GM23338 (cell line): ENCODE data around the gene TMED7. TPM values are rescaled to one million over a fixed set of nuclear protein-coding genes. Genes with fewer than 3 reads are reported as not detected.

ENCODE experiments used
- ATAC-seq: fragments of 200-7000 bp; cut with Tn5 transposase; 3 replicates; pipeline ENCODE4 v1.9.1; 2020
- DNase-seq: peaks from one replicate; pipeline ENCODE4 v3.0.0-alpha.2; 2015; ENCODE audit warnings: low spot score
- H2AFZ ChIP-seq: fragments of 200-600 bp; sonication (generic); 2 replicates; pipeline ENCODE4 v1.8.0; 2016; ENCODE audit warnings: antibody characterized with exemption, mild to moderate bottlenecking, moderate library complexity
- H3F3A ChIP-seq: fragments of 200-600 bp; sonication (generic); replicated peaks from 2 replicates; pipeline ENCODE4 v1.8.0; 2017; ENCODE audit warnings: antibody characterized with exemption, mixed run types, low read depth
- H3K27ac ChIP-seq: fragments of 200-600 bp; sonication (generic); 2 replicates; pipeline ENCODE4 v1.6.1; 2016; ENCODE audit warnings: low read depth
- H3K27me3 ChIP-seq: fragments of 200-600 bp; sonication (generic); 2 replicates; pipeline ENCODE4 v1.8.0; 2016; ENCODE audit warnings: mild to moderate bottlenecking, mixed run types, moderate library complexity; ENCODE audit not compliant: insufficient read depth
- H3K36me3 ChIP-seq: fragments of 200-600 bp; sonication (generic); 2 replicates; pipeline ENCODE4 v1.8.0; 2016; ENCODE audit warnings: mild to moderate bottlenecking; ENCODE audit not compliant: insufficient read depth
- H3K4me1 ChIP-seq: fragments of 200-600 bp; sonication (generic); 2 replicates; pipeline ENCODE4 v1.8.0; 2016; ENCODE audit warnings: mild to moderate bottlenecking, moderate library complexity; ENCODE audit not compliant: insufficient read depth
- H3K4me2 ChIP-seq: fragments of 200-600 bp; sonication (generic); 2 replicates; pipeline ENCODE4 v1.7.1; 2017; ENCODE audit warnings: mixed run types
- H3K4me3 ChIP-seq: fragments of 200-600 bp; sonication (generic); 2 replicates; pipeline ENCODE4 v1.6.1; 2016; ENCODE audit warnings: mixed run types
- H3K79me2 ChIP-seq: fragments of 200-600 bp; sonication (generic); replicated peaks from 2 replicates; pipeline ENCODE4 v1.8.0; 2017; ENCODE audit warnings: mild to moderate bottlenecking; ENCODE audit not compliant: insufficient read depth
- H3K9me2 ChIP-seq: fragments of 200-600 bp; sonication (generic); 2 replicates; pipeline ENCODE4 v1.8.0; 2017; ENCODE audit not compliant: insufficient read depth
- H4K20me1 ChIP-seq: fragments of 200-600 bp; sonication (generic); replicated peaks from 2 replicates; pipeline ENCODE4 v1.8.0; 2017; ENCODE audit warnings: mild to moderate bottlenecking; ENCODE audit not compliant: insufficient read depth
- H3K27ac Mint-ChIP-seq: 2 replicates; pipeline ENCODE4 v1.8.0; 2020; ENCODE audit warnings: inconsistent platforms, mild to moderate bottlenecking, moderate library complexity, mixed read lengths
- H3K27me3 Mint-ChIP-seq: 3 replicates; pipeline ENCODE4 v1.8.0; 2022; ENCODE audit warnings: low read depth, mild to moderate bottlenecking, moderate library complexity, mixed read lengths, inconsistent platforms; ENCODE audit not compliant: insufficient read depth, poor library complexity
- H3K36me3 Mint-ChIP-seq: 3 replicates; pipeline ENCODE4 v1.8.0; 2021; ENCODE audit warnings: low read depth, mild to moderate bottlenecking, inconsistent platforms, moderate library complexity, mixed read lengths
- H3K4me1 Mint-ChIP-seq: 3 replicates; pipeline ENCODE4 v1.8.0; 2020; ENCODE audit warnings: mild to moderate bottlenecking, inconsistent platforms, mixed read lengths
- H3K4me3 Mint-ChIP-seq: 3 replicates; pipeline ENCODE4 v1.8.0; 2021; ENCODE audit warnings: moderate library complexity, mild to moderate bottlenecking, inconsistent platforms, mixed read lengths
- H3K9me3 Mint-ChIP-seq: 3 replicates; pipeline ENCODE4 v1.8.0; 2020; ENCODE audit warnings: moderate library complexity, mild to moderate bottlenecking, inconsistent platforms, mixed read lengths
- CREB1 ChIP-seq: fragments of 250-450 bp; sonication (Bioruptor Pico); IDR thresholded peaks from 2 replicates; pipeline ENCODE4 v1.5.0; 2020; ENCODE audit warnings: low read depth, mild to moderate bottlenecking, moderate library complexity
- EZH2 ChIP-seq: fragments of 200-600 bp; sonication (generic); IDR thresholded peaks from one replicate; pipeline ENCODE4 v1.8.0; 2017; ENCODE audit warnings: antibody characterized with exemption, mild to moderate bottlenecking, low read depth; ENCODE audit not compliant: unreplicated experiment
- EZH2phosphoT487 ChIP-seq: fragments of 200-600 bp; sonication (generic); IDR thresholded peaks from one replicate; pipeline ENCODE4 v1.8.1; 2018; ENCODE audit warnings: antibody characterized with exemption; ENCODE audit not compliant: unreplicated experiment
- JUNB ChIP-seq: IDR thresholded peaks from one replicate; pipeline ENCODE4 v1.6.1; 2016; ENCODE audit warnings: antibody characterized with exemption; ENCODE audit not compliant: unreplicated experiment
- POLR2AphosphoS5 ChIP-seq: IDR thresholded peaks from 2 replicates; pipeline ENCODE4 v1.6.1; 2016; ENCODE audit warnings: antibody characterized with exemption, low read depth
- STAT1 ChIP-seq: IDR thresholded peaks from one replicate; pipeline ENCODE4 v1.6.1; 2016; ENCODE audit warnings: antibody characterized with exemption; ENCODE audit not compliant: unreplicated experiment
- ZNF114 ChIP-seq: fragments of 250-450 bp; sonication (Bioruptor Pico); IDR thresholded peaks from 2 replicates; pipeline ENCODE4 v1.5.0; 2020; ENCODE audit warnings: mild to moderate bottlenecking, moderate library complexity
- ZNF331 ChIP-seq: fragments of 250-450 bp; sonication (Bioruptor Pico); IDR thresholded peaks from 2 replicates; pipeline ENCODE4 v1.5.0; 2020; ENCODE audit warnings: low read depth, mild to moderate bottlenecking, moderate library complexity
- polyA plus RNA-seq: library from polyadenylated mRNA; unstranded; fragments of >200 nt; fragmentation: Nextera tagmentation; extraction: Ambion mirVana; gene quantifications from 2 replicates; pipeline ENCODE4 v1.2.1, GENCODE V29; 2016
- total RNA-seq: library from RNA; depleted of rRNA; stranded (reverse); fragments of >200 nt; shearing (Covaris generic); gene quantifications from 2 replicates; pipeline ENCODE4 v1.2.3, GENCODE V29; 2014
- TF ChIP-seq, protein P1 (sequence below): fragments of 250-450 bp; sonication (Bioruptor Pico); IDR thresholded peaks from 2 replicates; pipeline ENCODE4 v1.5.0; 2020; ENCODE audit warnings: mild to moderate bottlenecking, moderate library complexity
- TF ChIP-seq, protein P2 (sequence below), 2 experiments: fragments of 200-600 bp in 1 of 2; sonication (generic) in 1 of 2; conservative IDR thresholded peaks; 2 replicates each; pipeline versions ENCODE4 v1.5.1 to v1.6.1; 2016 to 2017; ENCODE audit warnings: antibody characterized with exemption in 2 of 2, low read depth in 2 of 2, mild to moderate bottlenecking in 2 of 2, moderate library complexity in 1 of 2

The TMED7 gene
- total and polyA plus RNA-seq, 2 experiments from 2014 or later, result 30.2 to 158 TPM

DNA sequence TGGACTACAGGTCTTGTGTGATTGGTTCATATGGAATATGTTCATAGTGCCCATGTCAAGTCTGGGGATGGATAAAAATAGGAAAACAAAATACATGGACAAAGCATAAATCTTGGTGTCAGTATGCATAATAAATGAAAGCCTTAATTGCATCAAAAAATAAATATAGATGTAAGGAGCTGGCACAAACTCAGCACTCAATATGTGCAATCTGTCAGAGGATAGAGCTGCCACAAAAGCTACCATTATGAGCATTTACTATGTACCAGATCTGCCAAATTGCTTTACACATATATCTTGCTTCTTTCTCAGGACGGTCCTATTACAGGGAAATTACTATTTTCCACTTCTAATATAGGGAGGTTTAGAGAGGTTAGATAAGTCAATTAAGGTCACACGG is 18.2 kb upstream of the TMED7 start (continued):
- TF ChIP-seq, protein P1, sequence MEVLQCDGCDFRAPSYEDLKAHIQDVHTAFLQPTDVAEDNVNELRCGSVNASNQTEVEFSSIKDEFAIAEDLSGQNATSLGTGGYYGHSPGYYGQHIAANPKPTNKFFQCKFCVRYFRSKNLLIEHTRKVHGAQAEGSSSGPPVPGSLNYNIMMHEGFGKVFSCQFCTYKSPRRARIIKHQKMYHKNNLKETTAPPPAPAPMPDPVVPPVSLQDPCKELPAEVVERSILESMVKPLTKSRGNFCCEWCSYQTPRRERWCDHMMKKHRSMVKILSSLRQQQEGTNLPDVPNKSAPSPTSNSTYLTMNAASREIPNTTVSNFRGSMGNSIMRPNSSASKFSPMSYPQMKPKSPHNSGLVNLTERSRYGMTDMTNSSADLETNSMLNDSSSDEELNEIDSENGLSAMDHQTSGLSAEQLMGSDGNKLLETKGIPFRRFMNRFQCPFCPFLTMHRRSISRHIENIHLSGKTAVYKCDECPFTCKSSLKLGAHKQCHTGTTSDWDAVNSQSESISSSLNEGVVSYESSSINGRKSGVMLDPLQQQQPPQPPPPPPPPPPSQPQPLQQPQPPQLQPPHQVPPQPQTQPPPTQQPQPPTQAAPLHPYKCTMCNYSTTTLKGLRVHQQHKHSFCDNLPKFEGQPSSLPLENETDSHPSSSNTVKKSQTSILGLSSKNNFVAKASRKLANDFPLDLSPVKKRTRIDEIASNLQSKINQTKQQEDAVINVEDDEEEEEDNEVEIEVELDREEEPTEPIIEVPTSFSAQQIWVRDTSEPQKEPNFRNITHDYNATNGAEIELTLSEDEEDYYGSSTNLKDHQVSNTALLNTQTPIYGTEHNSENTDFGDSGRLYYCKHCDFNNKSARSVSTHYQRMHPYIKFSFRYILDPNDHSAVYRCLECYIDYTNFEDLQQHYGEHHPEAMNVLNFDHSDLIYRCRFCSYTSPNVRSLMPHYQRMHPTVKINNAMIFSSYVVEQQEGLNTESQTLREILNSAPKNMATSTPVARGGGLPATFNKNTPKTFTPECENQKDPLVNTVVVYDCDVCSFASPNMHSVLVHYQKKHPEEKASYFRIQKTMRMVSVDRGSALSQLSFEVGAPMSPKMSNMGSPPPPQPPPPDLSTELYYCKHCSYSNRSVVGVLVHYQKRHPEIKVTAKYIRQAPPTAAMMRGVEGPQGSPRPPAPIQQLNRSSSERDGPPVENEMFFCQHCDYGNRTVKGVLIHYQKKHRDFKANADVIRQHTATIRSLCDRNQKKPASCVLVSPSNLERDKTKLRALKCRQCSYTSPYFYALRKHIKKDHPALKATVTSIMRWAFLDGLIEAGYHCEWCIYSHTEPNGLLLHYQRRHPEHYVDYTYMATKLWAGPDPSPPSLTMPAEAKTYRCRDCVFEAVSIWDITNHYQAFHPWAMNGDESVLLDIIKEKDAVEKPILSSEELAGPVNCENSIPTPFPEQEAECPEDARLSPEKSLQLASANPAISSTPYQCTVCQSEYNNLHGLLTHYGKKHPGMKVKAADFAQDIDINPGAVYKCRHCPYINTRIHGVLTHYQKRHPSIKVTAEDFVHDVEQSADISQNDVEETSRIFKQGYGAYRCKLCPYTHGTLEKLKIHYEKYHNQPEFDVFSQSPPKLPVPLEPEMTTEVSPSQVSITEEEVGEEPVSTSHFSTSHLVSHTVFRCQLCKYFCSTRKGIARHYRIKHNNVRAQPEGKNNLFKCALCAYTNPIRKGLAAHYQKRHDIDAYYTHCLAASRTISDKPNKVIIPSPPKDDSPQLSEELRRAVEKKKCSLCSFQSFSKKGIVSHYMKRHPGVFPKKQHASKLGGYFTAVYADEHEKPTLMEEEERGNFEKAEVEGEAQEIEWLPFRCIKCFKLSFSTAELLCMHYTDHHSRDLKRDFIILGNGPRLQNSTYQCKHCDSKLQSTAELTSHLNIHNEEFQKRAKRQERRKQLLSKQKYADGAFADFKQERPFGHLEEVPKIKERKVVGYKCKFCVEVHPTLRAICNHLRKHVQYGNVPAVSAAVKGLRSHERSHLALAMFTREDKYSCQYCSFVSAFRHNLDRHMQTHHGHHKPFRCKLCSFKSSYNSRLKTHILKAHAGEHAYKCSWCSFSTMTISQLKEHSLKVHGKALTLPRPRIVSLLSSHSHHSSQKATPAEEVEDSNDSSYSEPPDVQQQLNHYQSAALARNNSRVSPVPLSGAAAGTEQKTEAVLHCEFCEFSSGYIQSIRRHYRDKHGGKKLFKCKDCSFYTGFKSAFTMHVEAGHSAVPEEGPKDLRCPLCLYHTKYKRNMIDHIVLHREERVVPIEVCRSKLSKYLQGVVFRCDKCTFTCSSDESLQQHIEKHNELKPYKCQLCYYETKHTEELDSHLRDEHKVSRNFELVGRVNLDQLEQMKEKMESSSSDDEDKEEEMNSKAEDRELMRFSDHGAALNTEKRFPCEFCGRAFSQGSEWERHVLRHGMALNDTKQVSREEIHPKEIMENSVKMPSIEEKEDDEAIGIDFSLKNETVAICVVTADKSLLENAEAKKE, result no peak
- TF ChIP-seq JUNB (no peak), STAT1 (no peak), ZNF331 (CRISPR knock-in tag) (no peak), CREB1 (CRISPR knock-in tag) (no peak), POLR2AphosphoS5 (no peak), ZNF114 (CRISPR knock-in tag) (no peak)
- TF ChIP-seq, protein P2, sequence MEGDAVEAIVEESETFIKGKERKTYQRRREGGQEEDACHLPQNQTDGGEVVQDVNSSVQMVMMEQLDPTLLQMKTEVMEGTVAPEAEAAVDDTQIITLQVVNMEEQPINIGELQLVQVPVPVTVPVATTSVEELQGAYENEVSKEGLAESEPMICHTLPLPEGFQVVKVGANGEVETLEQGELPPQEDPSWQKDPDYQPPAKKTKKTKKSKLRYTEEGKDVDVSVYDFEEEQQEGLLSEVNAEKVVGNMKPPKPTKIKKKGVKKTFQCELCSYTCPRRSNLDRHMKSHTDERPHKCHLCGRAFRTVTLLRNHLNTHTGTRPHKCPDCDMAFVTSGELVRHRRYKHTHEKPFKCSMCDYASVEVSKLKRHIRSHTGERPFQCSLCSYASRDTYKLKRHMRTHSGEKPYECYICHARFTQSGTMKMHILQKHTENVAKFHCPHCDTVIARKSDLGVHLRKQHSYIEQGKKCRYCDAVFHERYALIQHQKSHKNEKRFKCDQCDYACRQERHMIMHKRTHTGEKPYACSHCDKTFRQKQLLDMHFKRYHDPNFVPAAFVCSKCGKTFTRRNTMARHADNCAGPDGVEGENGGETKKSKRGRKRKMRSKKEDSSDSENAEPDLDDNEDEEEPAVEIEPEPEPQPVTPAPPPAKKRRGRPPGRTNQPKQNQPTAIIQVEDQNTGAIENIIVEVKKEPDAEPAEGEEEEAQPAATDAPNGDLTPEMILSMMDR (conservative IDR thresholded peaks at IDR 0.05; ENCODE audit: low read depth in 2 of 2), result no peak

DNA sequence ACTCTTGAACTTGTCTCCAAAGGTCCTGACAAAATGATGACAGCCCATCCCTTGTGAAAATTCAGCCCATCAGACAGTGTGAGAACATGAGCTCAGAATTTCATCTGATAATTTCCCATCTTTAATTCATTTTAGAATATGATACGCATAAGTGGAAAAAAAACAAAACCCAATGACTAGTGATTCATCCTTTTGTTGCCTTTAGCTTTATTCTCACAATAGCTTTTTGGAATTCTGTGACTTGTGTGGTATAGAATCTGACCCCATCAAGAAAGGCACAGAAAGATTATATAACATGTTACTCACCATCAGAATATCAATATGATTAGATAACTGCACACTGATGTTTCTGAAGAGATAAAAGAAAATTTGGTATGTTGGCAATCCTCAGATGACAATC is 16.1 kb upstream of the TMED7 start:
- Histone ChIP-seq H4K20me1 (no peaks in the 10 kb centered on the region), H3K4me3 (no peak overlapping the region), H3K9me2 (0 out of 2 replicates have a peak, but pooled peaks cover 5% of the 10 kb centered on the region), H3F3A (no peaks in the 10 kb centered on the region), H3K4me1 (peaks cover 3% of the 10 kb centered on the region; the same call in 1 of the 2 replicates), H3K27ac (no peak overlapping the region), H3K4me2 (no peak overlapping the region), H3K27me3 (no peaks in the 10 kb centered on the region), H3K79me2 (no peaks in the 10 kb centered on the region), H2AFZ (no peak overlapping the region), H3K36me3 (no peaks in the 10 kb centered on the region)
- no peak for DNase-seq
- Mint-ChIP-seq H3K27me3 (peaks cover 3% of the 10 kb centered on the region), H3K4me3 (no peak overlapping the region), H3K36me3 (no peaks in the 10 kb centered on the region), H3K9me3 (no peaks in the 10 kb centered on the region), H3K27ac (no peak overlapping the region), H3K4me1 (peaks cover 15% of the 10 kb centered on the region)
- no peak for ATAC-seq
- TF ChIP-seq JUNB (no peak), STAT1 (no peak), EZH2 (no peak), EZH2phosphoT487 (no peak), ZNF114 (CRISPR knock-in tag) (no peak)
